ENCODE data around the gene ADAMTS6.
"Not testable (repeated sequence)": the region's sequence is repeated elsewhere in the genome, so short reads cannot be mapped to it uniquely, and the experiment has no call there.

Gene ADAMTS6

GRCh38 chr5:65383859-65384258, 97.9 kb downstream of the ADAMTS6 start:
- no peak for DNase-seq (ENCODE audit: extremely low read depth, low read depth)
- TF ChIP-seq, protein P1, sequence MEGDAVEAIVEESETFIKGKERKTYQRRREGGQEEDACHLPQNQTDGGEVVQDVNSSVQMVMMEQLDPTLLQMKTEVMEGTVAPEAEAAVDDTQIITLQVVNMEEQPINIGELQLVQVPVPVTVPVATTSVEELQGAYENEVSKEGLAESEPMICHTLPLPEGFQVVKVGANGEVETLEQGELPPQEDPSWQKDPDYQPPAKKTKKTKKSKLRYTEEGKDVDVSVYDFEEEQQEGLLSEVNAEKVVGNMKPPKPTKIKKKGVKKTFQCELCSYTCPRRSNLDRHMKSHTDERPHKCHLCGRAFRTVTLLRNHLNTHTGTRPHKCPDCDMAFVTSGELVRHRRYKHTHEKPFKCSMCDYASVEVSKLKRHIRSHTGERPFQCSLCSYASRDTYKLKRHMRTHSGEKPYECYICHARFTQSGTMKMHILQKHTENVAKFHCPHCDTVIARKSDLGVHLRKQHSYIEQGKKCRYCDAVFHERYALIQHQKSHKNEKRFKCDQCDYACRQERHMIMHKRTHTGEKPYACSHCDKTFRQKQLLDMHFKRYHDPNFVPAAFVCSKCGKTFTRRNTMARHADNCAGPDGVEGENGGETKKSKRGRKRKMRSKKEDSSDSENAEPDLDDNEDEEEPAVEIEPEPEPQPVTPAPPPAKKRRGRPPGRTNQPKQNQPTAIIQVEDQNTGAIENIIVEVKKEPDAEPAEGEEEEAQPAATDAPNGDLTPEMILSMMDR (IDR thresholded peaks at IDR 0.05; ENCODE audit: low read depth, low read length, missing control alignments), result no peak
- H3K4me3 ChIP-seq (replicated peaks; ENCODE audit: low read depth, low read length), result no peak overlapping the region

DNA sequence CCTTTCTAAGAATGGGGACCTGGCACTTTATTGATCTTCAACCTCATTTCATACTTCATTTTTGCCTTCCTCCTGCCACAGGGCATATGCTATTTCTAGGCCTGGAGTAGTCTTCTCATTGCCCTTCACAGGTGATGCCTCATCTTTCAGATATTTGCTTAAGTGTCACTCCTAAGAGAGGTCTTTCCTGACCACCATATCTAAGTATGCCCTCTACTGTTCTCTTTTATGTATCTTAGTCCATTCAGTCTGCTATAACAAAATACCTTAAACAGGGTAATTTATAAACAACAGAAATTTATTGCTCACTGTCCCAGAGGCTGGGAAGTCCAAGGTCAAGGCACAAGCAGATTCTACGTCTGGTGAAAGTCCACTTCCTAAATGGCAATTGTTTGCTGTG, 99.1 kb downstream of the ADAMTS6 start:
- no peak overlapping the region for H3K4me3 ChIP-seq (replicated peaks; ENCODE audit: low read depth, low read length)
- TF ChIP-seq, protein P1 (IDR thresholded peaks at IDR 0.05; ENCODE audit: low read depth, low read length, missing control alignments), result no peak
- no peak for DNase-seq (ENCODE audit: extremely low read depth, low read depth)

GRCh38 chr5:65370505-65370904, 111.2 kb downstream of the ADAMTS6 start:
- DNase-seq (ENCODE audit: extremely low read depth, low read depth); H3K4me3 ChIP-seq (replicated peaks; ENCODE audit: low read depth, low read length): not testable (repeated sequence)

- TF ChIP-seq, protein P1 (IDR thresholded peaks at IDR 0.05; ENCODE audit: low read depth, low read length, missing control alignments), result no peak
- no peak for DNase-seq (ENCODE audit: extremely low read depth, low read depth)
- H3K4me3 ChIP-seq (replicated peaks; ENCODE audit: low read depth, low read length), result no peak overlapping the region
These were observed 115.1 kb downstream of the ADAMTS6 start for GRCh38 chr5:65366655-65367054.

- H3K4me3 ChIP-seq (replicated peaks; ENCODE audit: low read depth, low read length), result no peak overlapping the region
- no peak for DNase-seq (ENCODE audit: extremely low read depth, low read depth)
- TF ChIP-seq, protein P1 (IDR thresholded peaks at IDR 0.05; ENCODE audit: low read depth, low read length, missing control alignments), result no peak
These were observed 116.8 kb downstream of the ADAMTS6 start for GRCh38 chr5:65364907-65365306.

- TF ChIP-seq, protein P1 (IDR thresholded peaks at IDR 0.05; ENCODE audit: low read depth, low read length, missing control alignments), result no peak
- no peak for DNase-seq (ENCODE audit: extremely low read depth, low read depth)
- no peak overlapping the region for H3K4me3 ChIP-seq (replicated peaks; ENCODE audit: low read depth, low read length)
These were observed 118.2 kb downstream of the ADAMTS6 start for GRCh38 chr5:65363499-65363898.

DNA sequence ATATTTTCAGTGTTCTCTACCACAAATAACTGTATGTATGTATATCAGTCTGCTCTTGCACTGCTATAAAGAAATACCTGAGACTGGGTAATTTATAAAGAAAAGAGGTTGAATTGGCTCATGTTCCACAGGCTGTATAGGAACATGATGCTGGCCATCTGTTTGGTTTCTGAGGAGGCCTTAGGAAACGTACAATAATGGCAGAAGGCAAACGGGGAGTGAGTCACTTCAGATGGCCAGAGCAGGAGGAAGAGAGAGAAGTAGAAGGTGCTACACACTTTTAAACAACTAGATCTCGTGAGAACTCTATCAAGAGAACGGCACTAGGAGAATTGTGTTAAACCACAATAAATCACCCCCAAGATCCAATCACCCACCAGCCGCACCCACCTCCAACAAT, 121.7 kb downstream of the ADAMTS6 start:
- no peak overlapping the region for H3K4me3 ChIP-seq (replicated peaks; ENCODE audit: low read depth, low read length)
- DNase-seq (ENCODE audit: extremely low read depth, low read depth), result no peak
- TF ChIP-seq, protein P1 (IDR thresholded peaks at IDR 0.05; ENCODE audit: low read depth, low read length, missing control alignments), result no peak
